Activated naive CD8-positive, alpha-beta T cell treated with anti-CD3 and anti-CD28 coated beads for 36 hours (primary cell): Measurements from ENCODE around the gene ZFC3H1. TPM values are rescaled to one million over a fixed set of nuclear protein-coding genes. Genes with fewer than 3 reads are reported as not detected.
A peak's percentile ranks its signal among the peaks of the same experiment; 100 is the strongest.

Experiments used
- DNase-seq: peaks from one replicate; pipeline ENCODE4 v3.0.0; 2021
- H3K27ac Mint-ChIP-seq: one replicate; pipeline ENCODE4 v1.8.0; 2022; ENCODE audit warnings: mild to moderate bottlenecking, moderate library complexity, mixed read lengths
- H3K27me3 Mint-ChIP-seq: one replicate; pipeline ENCODE4 v1.8.0; 2022; ENCODE audit warnings: mild to moderate bottlenecking, mixed read lengths
- H3K36me3 Mint-ChIP-seq: one replicate; pipeline ENCODE4 v1.8.0; 2021; ENCODE audit warnings: mild to moderate bottlenecking, mixed read lengths
- H3K4me1 Mint-ChIP-seq: one replicate; pipeline ENCODE4 v1.8.0; 2021; ENCODE audit warnings: mixed read lengths
- H3K4me3 Mint-ChIP-seq: one replicate; pipeline ENCODE4 v1.8.0; 2022; ENCODE audit warnings: mild to moderate bottlenecking, moderate library complexity, mixed read lengths
- H3K9me3 Mint-ChIP-seq: one replicate; pipeline ENCODE4 v1.8.0; 2022; ENCODE audit warnings: mixed read lengths
- total RNA-seq, 2 experiments: library from RNA; stranded (reverse); gene quantifications; one replicate each; pipeline ENCODE4 v1.2.3, GENCODE V29; 2021

Gene ZFC3H1
- total RNA-seq, 2 experiments from 2014 or later: 29.8 to 31.6 TPM

GRCh38 chr12:71661977-71662530 lies 1.6 kb downstream of the ZFC3H1 start:
- H3K27me3 Mint-ChIP-seq: no peaks in the 10 kb centered on the region
- peaks cover 35% of the 10 kb centered on the region for H3K4me1 Mint-ChIP-seq
- peaks cover 43% of the 10 kb centered on the region for H3K36me3 Mint-ChIP-seq
- H3K27ac Mint-ChIP-seq: peak overlapping the region; percentile 99
- H3K9me3 Mint-ChIP-seq: peaks cover 2% of the 10 kb centered on the region
- DNase-seq: no peak
- peak overlapping the region; percentile 97 for H3K4me3 Mint-ChIP-seq

GRCh38 chr12:71656740-71657139 lies 6.9 kb downstream of the ZFC3H1 start:
- no peaks in the 10 kb centered on the region for H3K9me3 Mint-ChIP-seq
- H3K27me3 Mint-ChIP-seq: no peaks in the 10 kb centered on the region
- no peak overlapping the region for H3K4me3 Mint-ChIP-seq
- H3K27ac Mint-ChIP-seq: no peak overlapping the region
- H3K36me3 Mint-ChIP-seq: peaks cover 20% of the 10 kb centered on the region
- no peak for DNase-seq
- H3K4me1 Mint-ChIP-seq: peaks cover 42% of the 10 kb centered on the region

DNA sequence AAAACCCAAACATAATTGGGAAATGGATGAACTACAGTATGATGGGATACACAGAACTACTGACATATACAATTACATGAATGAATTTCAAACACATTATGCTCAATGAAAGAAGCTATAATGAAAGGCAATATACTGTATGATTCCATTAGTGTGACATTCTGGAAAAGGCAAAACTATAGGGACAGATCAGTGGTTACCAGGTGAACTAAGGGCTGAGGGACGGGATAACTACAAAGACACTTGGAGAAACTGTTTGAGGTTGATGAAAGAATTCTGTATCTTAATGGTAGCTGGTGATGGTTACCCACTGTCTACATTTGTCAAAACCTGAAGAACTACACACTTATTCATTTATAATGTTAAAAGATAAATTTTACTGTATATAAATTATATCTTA lies 7.7 kb downstream of the ZFC3H1 start:
- peak overlapping the region; percentile 14 for H3K4me3 Mint-ChIP-seq
- H3K36me3 Mint-ChIP-seq: peaks cover 17% of the 10 kb centered on the region
- H3K4me1 Mint-ChIP-seq: peaks cover 38% of the 10 kb centered on the region
- no peaks in the 10 kb centered on the region for H3K27me3 Mint-ChIP-seq
- peak overlapping the region; percentile 0 for H3K27ac Mint-ChIP-seq
- no peak for DNase-seq
- H3K9me3 Mint-ChIP-seq: no peaks in the 10 kb centered on the region

DNA sequence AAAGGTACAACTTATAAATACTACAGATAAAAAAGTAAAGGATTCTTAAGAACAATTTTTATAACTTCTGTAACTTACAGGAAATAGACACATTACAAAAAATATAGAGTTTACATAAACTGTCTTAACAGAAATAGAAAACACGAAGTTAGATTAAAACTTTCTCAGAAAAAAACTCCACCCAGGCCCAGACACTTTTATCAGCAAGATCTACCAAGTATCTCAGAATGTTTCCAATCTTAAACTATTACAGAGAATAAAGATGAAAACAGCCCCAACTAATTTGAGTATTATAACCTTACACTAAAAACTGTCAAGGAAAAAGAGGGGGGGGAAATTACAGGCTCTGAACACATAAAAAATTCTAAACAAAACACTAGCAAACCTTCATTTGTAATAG lies 8.2 kb downstream of the ZFC3H1 start:
- H3K27ac Mint-ChIP-seq: peak overlapping the region; percentile 0
- peak overlapping the region; percentile 14 for H3K4me3 Mint-ChIP-seq
- peaks cover 43% of the 10 kb centered on the region for H3K4me1 Mint-ChIP-seq
- no peaks in the 10 kb centered on the region for H3K9me3 Mint-ChIP-seq
- DNase-seq: no peak
- peaks cover 17% of the 10 kb centered on the region for H3K36me3 Mint-ChIP-seq
- H3K27me3 Mint-ChIP-seq: no peaks in the 10 kb centered on the region

DNA sequence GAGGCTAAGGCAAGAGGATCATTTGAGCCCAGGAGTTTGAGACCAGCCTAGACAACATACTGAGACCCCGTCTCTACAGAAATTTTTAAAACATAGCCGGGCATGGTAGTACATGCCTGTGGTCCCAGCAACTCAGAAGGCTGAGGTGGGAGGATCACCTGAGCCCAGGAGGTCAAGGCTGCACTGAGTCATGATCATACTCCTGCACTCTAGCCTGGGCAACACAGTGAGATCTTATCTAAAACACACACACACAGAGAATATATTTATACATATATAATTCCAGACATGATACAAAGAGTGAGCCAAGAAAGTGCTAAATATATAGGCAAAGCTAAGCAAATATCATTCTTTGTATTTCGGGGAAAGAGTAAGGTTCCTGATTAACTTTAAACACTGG lies 9.4 kb downstream of the ZFC3H1 start:
- H3K36me3 Mint-ChIP-seq: peaks cover 18% of the 10 kb centered on the region
- peaks cover 39% of the 10 kb centered on the region for H3K4me1 Mint-ChIP-seq
- H3K9me3 Mint-ChIP-seq: no peaks in the 10 kb centered on the region
- DNase-seq: no peak
- H3K27me3 Mint-ChIP-seq: no peaks in the 10 kb centered on the region
- H3K27ac Mint-ChIP-seq: no peak overlapping the region
- H3K4me3 Mint-ChIP-seq: peak overlapping the region; percentile 23

DNA sequence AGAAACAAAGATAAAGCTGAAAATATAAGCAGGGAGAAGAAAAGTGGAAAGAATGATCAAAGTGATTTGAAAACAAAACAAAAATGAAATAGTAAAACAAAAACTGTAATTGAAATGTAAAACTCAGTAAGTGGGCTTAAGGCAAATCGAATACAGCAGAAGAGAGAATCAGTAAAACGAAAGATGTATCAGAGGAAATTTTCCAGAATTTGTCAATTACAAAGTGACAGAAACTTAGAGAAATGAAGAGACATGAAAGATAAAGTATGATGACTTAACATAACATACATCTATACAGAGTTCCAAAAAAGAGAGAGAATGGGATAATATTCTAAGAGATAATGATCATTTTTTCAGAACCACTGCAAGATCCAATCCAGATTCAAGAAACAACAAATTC lies 10.5 kb downstream of the ZFC3H1 start:
- Mint-ChIP-seq H3K4me3 (no peak overlapping the region), H3K4me1 (peaks cover 42% of the 10 kb centered on the region), H3K27me3 (no peaks in the 10 kb centered on the region), H3K36me3 (peaks cover 17% of the 10 kb centered on the region), H3K27ac (no peak overlapping the region), H3K9me3 (no peaks in the 10 kb centered on the region)
- DNase-seq: no peak

DNA sequence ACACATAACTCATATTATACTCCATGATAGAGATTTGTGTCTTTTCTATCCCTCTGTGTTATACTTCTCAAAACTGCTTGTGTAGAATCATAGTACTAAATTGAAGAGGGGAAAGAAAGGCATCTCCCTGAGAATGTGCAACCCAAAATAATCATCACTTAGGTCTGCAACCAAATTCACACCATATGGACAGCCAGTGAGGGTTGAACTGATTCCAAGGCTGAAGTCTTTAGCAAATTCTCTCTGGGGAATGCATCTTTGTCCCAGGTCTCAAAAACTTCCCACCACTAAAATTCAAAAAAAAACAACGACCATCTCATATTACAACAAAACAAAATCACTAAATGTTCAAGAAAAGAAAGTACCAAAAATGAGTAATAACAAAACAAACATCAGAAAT lies 11.0 kb downstream of the ZFC3H1 start:
- Mint-ChIP-seq H3K4me3 (no peak overlapping the region), H3K4me1 (peaks cover 42% of the 10 kb centered on the region), H3K36me3 (peaks cover 16% of the 10 kb centered on the region), H3K27ac (no peak overlapping the region), H3K9me3 (no peaks in the 10 kb centered on the region), H3K27me3 (no peaks in the 10 kb centered on the region)
- DNase-seq: no peak

DNA sequence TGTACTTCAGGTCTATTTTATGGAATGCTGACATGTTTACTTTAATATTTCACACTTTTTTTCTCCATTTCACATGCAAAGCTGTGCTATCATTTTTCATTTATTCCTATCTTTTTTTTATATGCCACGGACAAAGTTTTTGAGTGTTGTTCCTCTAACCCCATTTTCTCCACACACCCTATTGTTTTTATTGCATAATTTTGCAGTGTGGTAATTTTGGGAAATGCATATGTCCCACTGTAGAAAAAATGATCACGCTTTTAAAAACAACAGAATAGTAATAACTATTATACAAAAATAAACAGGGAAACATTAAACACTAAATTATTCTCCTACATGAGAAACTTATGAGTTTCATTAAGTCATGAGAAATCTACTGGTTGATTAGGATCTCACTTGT lies 14.2 kb downstream of the ZFC3H1 start:
- Mint-ChIP-seq H3K9me3 (no peaks in the 10 kb centered on the region), H3K27me3 (no peaks in the 10 kb centered on the region), H3K27ac (no peak overlapping the region), H3K36me3 (peaks cover 22% of the 10 kb centered on the region), H3K4me1 (peaks cover 25% of the 10 kb centered on the region), H3K4me3 (no peak overlapping the region)
- no peak for DNase-seq

- DNase-seq: no peak
- no peaks in the 10 kb centered on the region for H3K27me3 Mint-ChIP-seq
- no peak overlapping the region for H3K4me3 Mint-ChIP-seq
- H3K27ac Mint-ChIP-seq: no peak overlapping the region
- H3K36me3 Mint-ChIP-seq: peaks cover 28% of the 10 kb centered on the region
- H3K9me3 Mint-ChIP-seq: no peaks in the 10 kb centered on the region
- peaks cover 25% of the 10 kb centered on the region for H3K4me1 Mint-ChIP-seq
These were observed 15.1 kb downstream of the ZFC3H1 start for GRCh38 chr12:71648537-71648936.

GRCh38 chr12:71646512-71646911 lies 17.1 kb downstream of the ZFC3H1 start:
- Mint-ChIP-seq H3K27me3 (no peaks in the 10 kb centered on the region), H3K4me3 (no peak overlapping the region), H3K4me1 (peaks cover 34% of the 10 kb centered on the region), H3K9me3 (no peaks in the 10 kb centered on the region), H3K27ac (no peak overlapping the region), H3K36me3 (peaks cover 35% of the 10 kb centered on the region)
- DNase-seq: no peak

- H3K9me3 Mint-ChIP-seq: no peaks in the 10 kb centered on the region
- peak overlapping the region; percentile 21 for H3K27ac Mint-ChIP-seq
- peaks cover 37% of the 10 kb centered on the region for H3K36me3 Mint-ChIP-seq
- DNase-seq: no peak
- H3K4me1 Mint-ChIP-seq: peaks cover 30% of the 10 kb centered on the region
- H3K4me3 Mint-ChIP-seq: no peak overlapping the region
- no peaks in the 10 kb centered on the region for H3K27me3 Mint-ChIP-seq
These were observed 18.4 kb downstream of the ZFC3H1 start for GRCh38 chr12:71645268-71645667.

GRCh38 chr12:71642264-71642663 lies 21.4 kb downstream of the ZFC3H1 start:
- H3K27ac Mint-ChIP-seq: peak overlapping the region; percentile 77
- H3K9me3 Mint-ChIP-seq: no peaks in the 10 kb centered on the region
- DNase-seq: no peak
- no peaks in the 10 kb centered on the region for H3K27me3 Mint-ChIP-seq
- peaks cover 29% of the 10 kb centered on the region for H3K36me3 Mint-ChIP-seq
- peaks cover 23% of the 10 kb centered on the region for H3K4me1 Mint-ChIP-seq
- H3K4me3 Mint-ChIP-seq: no peak overlapping the region

DNA sequence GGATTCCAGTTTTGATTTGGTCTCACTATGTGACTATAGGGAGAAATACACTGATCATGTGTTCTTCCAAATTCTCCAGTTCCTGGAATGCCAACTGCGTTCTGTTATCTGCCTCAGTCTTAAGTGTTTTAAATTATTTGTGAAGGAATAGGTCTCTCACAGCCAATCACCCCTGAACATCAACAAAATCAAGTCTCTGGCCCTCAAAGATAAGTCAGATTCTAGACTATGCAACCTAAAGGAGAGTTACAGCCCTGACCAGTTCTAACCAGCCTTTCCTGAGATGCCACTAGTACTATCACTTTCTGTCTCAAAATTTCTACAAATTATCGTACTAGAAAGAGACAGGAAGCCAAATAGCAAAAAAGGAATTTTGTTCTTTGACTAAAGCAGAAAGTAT lies 22.3 kb downstream of the ZFC3H1 start:
- Mint-ChIP-seq H3K4me3 (no peak overlapping the region), H3K27ac (peak overlapping the region; percentile 77), H3K27me3 (no peaks in the 10 kb centered on the region), H3K36me3 (peaks cover 25% of the 10 kb centered on the region), H3K4me1 (peaks cover 21% of the 10 kb centered on the region), H3K9me3 (no peaks in the 10 kb centered on the region)
- no peak for DNase-seq

GRCh38 chr12:71640316-71640715 lies 23.3 kb downstream of the ZFC3H1 start:
- Mint-ChIP-seq H3K27me3 (no peaks in the 10 kb centered on the region), H3K9me3 (no peaks in the 10 kb centered on the region), H3K4me1 (peaks cover 21% of the 10 kb centered on the region), H3K27ac (no peak overlapping the region), H3K36me3 (peaks cover 25% of the 10 kb centered on the region), H3K4me3 (no peak overlapping the region)
- DNase-seq: no peak

DNA sequence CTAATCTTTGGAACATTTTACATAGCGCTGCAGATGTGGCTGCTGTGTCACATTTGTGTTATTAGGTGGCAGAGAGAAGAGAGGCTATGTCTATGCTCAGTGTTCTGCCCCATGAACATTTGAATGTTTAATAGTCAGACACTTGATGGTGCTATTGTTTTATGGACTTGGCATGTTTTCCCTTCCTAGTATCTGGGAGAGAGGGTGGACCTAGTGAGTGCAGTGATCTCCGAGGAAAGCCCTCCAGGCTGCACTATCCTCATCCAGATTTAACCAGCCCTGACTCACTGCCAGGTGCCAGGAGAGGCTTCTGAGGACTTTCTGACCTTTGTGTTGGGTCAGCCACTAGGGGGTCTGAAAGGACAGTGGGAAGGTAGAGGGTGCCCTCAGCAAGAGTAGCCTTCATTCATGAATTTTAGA lies 24.3 kb downstream of the ZFC3H1 start:
- H3K36me3 Mint-ChIP-seq: peaks cover 26% of the 10 kb centered on the region
- H3K27ac Mint-ChIP-seq: no peak overlapping the region

DNA sequence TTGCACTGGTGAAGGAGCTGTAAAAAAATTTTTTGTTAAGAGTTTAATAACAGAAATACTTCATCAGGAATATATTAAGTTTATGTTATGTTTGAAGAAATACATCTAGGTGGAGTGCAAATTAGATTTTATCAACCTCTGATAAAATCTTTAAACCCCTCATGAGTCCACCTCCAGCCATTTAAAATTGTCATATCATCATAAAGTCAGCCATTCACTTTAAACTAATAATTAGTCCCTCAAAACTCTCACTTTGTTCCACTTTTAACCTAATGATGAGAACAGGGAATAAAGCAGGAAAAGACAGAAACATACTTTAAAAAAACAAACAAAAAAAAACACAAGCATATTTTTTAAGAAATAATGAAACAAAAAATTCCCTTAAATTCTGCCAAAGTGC lies 25.1 kb downstream of the ZFC3H1 start:
- H3K36me3 Mint-ChIP-seq: peaks cover 20% of the 10 kb centered on the region
- no peak overlapping the region for H3K27ac Mint-ChIP-seq
- H3K4me1 Mint-ChIP-seq: peaks cover 21% of the 10 kb centered on the region

More for the DNA sequence above, 24.3 kb downstream of the ZFC3H1 start:
- Mint-ChIP-seq H3K4me1 (peaks cover 21% of the 10 kb centered on the region), H3K27me3 (no peaks in the 10 kb centered on the region), H3K4me3 (no peak overlapping the region), H3K9me3 (no peaks in the 10 kb centered on the region)
- no peak for DNase-seq

More for the DNA sequence above, 25.1 kb downstream of the ZFC3H1 start:
- Mint-ChIP-seq H3K9me3 (no peaks in the 10 kb centered on the region), H3K27me3 (no peaks in the 10 kb centered on the region), H3K4me3 (no peak overlapping the region)
- no peak for DNase-seq
